DND-41 (cell line): Measurements from ENCODE around the gene TSPEAR.

Source experiments
- CTCF ChIP-seq: IDR thresholded peaks from 2 replicates; pipeline ENCODE4 v1.5.1; 2012; ENCODE audit warnings: borderline replicate concordance, low read length, moderate library complexity, mild to moderate bottlenecking; ENCODE audit not compliant: poor library complexity, severe bottlenecking; ENCODE audit errors: extremely low read depth
- EZH2 ChIP-seq: IDR thresholded peaks from 3 replicates; pipeline ENCODE4 v1.6.1; 2012; ENCODE audit warnings: borderline replicate concordance, low read depth, mild to moderate bottlenecking, moderate library complexity, low read length, inconsistent platforms; ENCODE audit not compliant: severe bottlenecking

GRCh38 chr21:44500111-44500510 lies 211.3 kb downstream of the TSPEAR start:
- TF ChIP-seq CTCF (no peak), EZH2 (no peak)
